Measurements from ENCODE around the gene ABCA5.

DNA sequence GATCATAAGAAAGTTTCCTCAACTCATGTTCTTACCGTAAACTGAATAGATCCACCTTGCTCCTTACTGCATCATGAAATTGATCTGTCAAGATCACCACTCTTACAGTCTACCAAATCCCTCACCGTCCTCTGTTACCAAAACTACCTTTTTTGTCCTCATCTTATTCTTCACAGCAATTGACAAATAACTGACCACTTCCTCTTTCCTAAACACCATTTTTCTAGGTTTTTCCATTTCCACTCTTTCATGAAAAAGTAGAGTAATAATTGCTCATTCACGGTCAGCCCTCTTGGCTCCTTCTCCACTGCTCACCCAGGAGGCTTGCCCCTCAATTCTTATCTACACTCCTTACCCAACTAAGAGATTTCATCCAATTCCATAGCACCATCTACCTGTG, 44.9 kb downstream of the ABCA5 start:
- TF ChIP-seq RXRA (CRISPR knock-in tag; IDR thresholded peaks at IDR 0.05) (no peak), DPF2 (CRISPR knock-in tag; IDR thresholded peaks at IDR 0.05; ENCODE audit: borderline replicate concordance, low read depth) (no peak), POLR2A (IDR thresholded peaks at IDR 0.05; ENCODE audit: insufficient read depth in 1 of 2, low read depth in 2 of 2, low read length in 2 of 2) (no peak), ZNF232 (CRISPR knock-in tag; IDR thresholded peaks at IDR 0.05; ENCODE audit: borderline replicate concordance) (no peak), DRAP1 (CRISPR knock-in tag; IDR thresholded peaks at IDR 0.05) (no peak), ATF7 (IDR thresholded peaks at IDR 0.05) (no peak), ATF7 (CRISPR knock-in tag; IDR thresholded peaks at IDR 0.05) (no peak), HNF4A (CRISPR knock-in tag; IDR thresholded peaks at IDR 0.05) (no peak), SMC3 (IDR thresholded peaks at IDR 0.05; ENCODE audit: low read length) (no peak), CTCF (CRISPR knock-in tag; IDR thresholded peaks at IDR 0.05) (no peak), ZNF124 (CRISPR knock-in tag; IDR thresholded peaks at IDR 0.05) (no peak), ZNF33B (CRISPR knock-in tag; IDR thresholded peaks at IDR 0.05) (no peak), ZSCAN22 (CRISPR knock-in tag; IDR thresholded peaks at IDR 0.05) (no peak), ZBTB7A (CRISPR knock-in tag; IDR thresholded peaks at IDR 0.05) (no peak), PAXIP1 (CRISPR knock-in tag; conservative IDR thresholded peaks at IDR 0.05) (no peak)
